ENCODE data around the gene PPIL1.

GRCh38 chr6:36834576-36835341, 39.8 kb downstream of the PPIL1 start:
- TF ChIP-seq CTCF (IDR thresholded peaks at IDR 0.05; ENCODE audit: low read length): no peak
- no peak for TF ChIP-seq EZH2 (IDR thresholded peaks at IDR 0.05; ENCODE audit: borderline replicate concordance, low read length)
